ENCODE data around the gene NLGN1. TPM values are rescaled to one million over a fixed set of nuclear protein-coding genes. Genes with fewer than 3 reads are reported as not detected.

Gene NLGN1
- total RNA-seq, 1 experiment from 2014 or later = not detected

GRCh38 chr3:173708191-173708590 lies 310.6 kb downstream of the NLGN1 start:
- POLR2A ChIA-PET = no interaction called here
- Histone ChIP-seq H3K9me2 (ENCODE audit: insufficient read depth) (no peaks in the 10 kb centered on the region), H3K79me2 (ENCODE audit: insufficient read depth, low read length) (no peaks in the 10 kb centered on the region), H3K27me3 (ENCODE audit: insufficient read depth, low read length) (no peaks in the 10 kb centered on the region), H3K4me2 (ENCODE audit: low read length) (no peak overlapping the region), H3K27ac (ENCODE audit: low read depth, low read length) (no peak overlapping the region), H2AFZ (ENCODE audit: low read depth, low read length, poor library complexity, severe bottlenecking) (no peak overlapping the region), H3K4me1 (ENCODE audit: control insufficient read depth in 1 of 2, insufficient read depth in 2 of 2, low read length in 2 of 2) (peaks cover 0 to 6% of the 10 kb centered on the region in 2 experiments; a peak in 1 of 4 replicates), H3K36me3 (ENCODE audit: control insufficient read depth in 1 of 2, insufficient read depth in 2 of 2, low read length in 2 of 2) (no peaks in the 10 kb centered on the region), H3K9ac (ENCODE audit: low read length) (no peak overlapping the region), H4K20me1 (ENCODE audit: insufficient read depth) (no peaks in the 10 kb centered on the region), H3K4me3 (replicated peaks in 1 of 2; ENCODE audit: low read depth in 1 of 2, low read length in 2 of 2) (no peak overlapping the region), H3K9me3 (ENCODE audit: control insufficient read depth in 1 of 2, insufficient read depth in 1 of 2, low read depth in 1 of 2, low read length in 2 of 2) (no peaks in the 10 kb centered on the region)
- RAD21 ChIA-PET (ENCODE audit: low non-redundant PET in 1 of 2, low total read pairs in 2 of 2, uncharacterized antibody in 2 of 2, unreplicated experiment in 2 of 2) = no interaction called here
- ATAC-seq = no peak
- no peak for TF ChIP-seq EGR1 (IDR thresholded peaks at IDR 0.05; ENCODE audit: low read depth)
- TF ChIP-seq RAD21 (IDR thresholded peaks at IDR 0.05; ENCODE audit: low read depth) = no peak
- no peak for TF ChIP-seq FOSL1 (IDR thresholded peaks at IDR 0.05; ENCODE audit: low read depth)
- no peak for TF ChIP-seq TCF7L2 (IDR thresholded peaks at IDR 0.05; ENCODE audit: borderline replicate concordance, extremely low read depth, insufficient read depth, insufficient read length)
- CTCF ChIA-PET = no interaction called here
- no TSS peak for BruUV-seq (replicated peaks)
- intact Hi-C loops (cut with micrococcal nuclease) = no loop called here
- no peak for DNase-seq (ENCODE audit: low read depth, low spot score)

- H3K4me1 ChIP-seq (ENCODE audit: control insufficient read depth in 1 of 2, insufficient read depth in 2 of 2, low read length in 2 of 2) = peaks cover 0 to 6% of the 10 kb centered on the region in 2 experiments; a peak in 1 of 4 replicates
- H4K20me1 ChIP-seq (ENCODE audit: insufficient read depth) = no peaks in the 10 kb centered on the region
- ATAC-seq (no peak), DNase-seq (ENCODE audit: low read depth, low spot score) (no peak)
- H2AFZ ChIP-seq (ENCODE audit: low read depth, low read length, poor library complexity, severe bottlenecking) = no peak overlapping the region
- BruUV-seq (replicated peaks) = no TSS peak
- H3K27ac ChIP-seq (ENCODE audit: low read depth, low read length) = no peak overlapping the region
- intact Hi-C loops (cut with micrococcal nuclease) = no loop called here
- CTCF ChIA-PET = no interaction called here
- H3K9me2 ChIP-seq (ENCODE audit: insufficient read depth) = no peaks in the 10 kb centered on the region
- no peak overlapping the region for H3K4me2 ChIP-seq (ENCODE audit: low read length)
- no peaks in the 10 kb centered on the region for H3K36me3 ChIP-seq (ENCODE audit: control insufficient read depth in 1 of 2, insufficient read depth in 2 of 2, low read length in 2 of 2)
- H3K9me3 ChIP-seq (ENCODE audit: control insufficient read depth in 1 of 2, insufficient read depth in 1 of 2, low read depth in 1 of 2, low read length in 2 of 2) = no peaks in the 10 kb centered on the region
- no peaks in the 10 kb centered on the region for H3K27me3 ChIP-seq (ENCODE audit: insufficient read depth, low read length)
- POLR2A ChIA-PET = no interaction called here
- RAD21 ChIA-PET (ENCODE audit: low non-redundant PET in 1 of 2, low total read pairs in 2 of 2, uncharacterized antibody in 2 of 2, unreplicated experiment in 2 of 2) = no interaction called here
- H3K79me2 ChIP-seq (ENCODE audit: insufficient read depth, low read length) = no peaks in the 10 kb centered on the region
- no peak overlapping the region for H3K9ac ChIP-seq (ENCODE audit: low read length)
- H3K4me3 ChIP-seq (replicated peaks in 1 of 2; ENCODE audit: low read depth in 1 of 2, low read length in 2 of 2) = no peak overlapping the region
- TF ChIP-seq ZNF274 (IDR thresholded peaks at IDR 0.05; ENCODE audit: low read depth, low read length) = no peak
- TF ChIP-seq SIN3A (IDR thresholded peaks at IDR 0.05; ENCODE audit: low read depth) = no peak
- no peak for TF ChIP-seq YY1 (IDR thresholded peaks at IDR 0.05; ENCODE audit: extremely low read depth, insufficient replicate concordance, low read depth, low read length)
- TF ChIP-seq CEBPB (IDR thresholded peaks at IDR 0.05; ENCODE audit: low read depth) = no peak
- no peak for TF ChIP-seq POLR2AphosphoS5 (IDR thresholded peaks at IDR 0.05; ENCODE audit: low read depth, low read length)
- TF ChIP-seq CTCF (IDR thresholded peaks at IDR 0.05 in 2 of 3, conservative IDR thresholded peaks at IDR 0.05 in 1 of 3; ENCODE audit: borderline replicate concordance in 1 of 3, insufficient read depth in 1 of 3, low read depth in 2 of 3, low read length in 2 of 3) = no peak
- TF ChIP-seq SRF (IDR thresholded peaks at IDR 0.05; ENCODE audit: low read depth) = no peak
- no peak for TF ChIP-seq ZBTB33 (IDR thresholded peaks at IDR 0.05; ENCODE audit: extremely low read depth, insufficient replicate concordance, low read length)
- TF ChIP-seq EZH2phosphoT487 (IDR thresholded peaks at IDR 0.05; ENCODE audit: borderline replicate concordance) = no peak
- TF ChIP-seq ZFX (IDR thresholded peaks at IDR 0.05) = no peak
Observed at GRCh38 chr3:173709026-173709425, 311.5 kb downstream of the NLGN1 start.
